ENCODE results near the gene ARID5A. TPM values are rescaled to one million over a fixed set of nuclear protein-coding genes. Genes with fewer than 3 reads are reported as not detected.

The ARID5A gene
- total and polyA plus RNA-seq, 4 donors, result 12.5 to 61.9 (median 28.4) TPM

- peaks cover 0 to 2% (median 0%) of the 10 kb centered on the region in 4 donors for H3K9me3 ChIP-seq (ENCODE audit: control insufficient read depth in 4 of 4, insufficient read depth in 3 of 4, low read length in 3 of 4)
- peaks cover 30 to 43% (median 31%) of the 10 kb centered on the region in 4 donors for H3K36me3 ChIP-seq (ENCODE audit: control insufficient read depth in 4 of 4, insufficient read depth in 4 of 4, low read length in 4 of 4)
- WGBS, 2 donors, result 66 to 86% methylated on average over 2 of the region's 2 CpGs
- no peak for ATAC-seq (ENCODE audit: insufficient read depth, low FRiP score)
- H3K9ac ChIP-seq (ENCODE audit: insufficient read depth in 1 of 2, low read length in 2 of 2), result no peak overlapping the region
- peaks cover 0 to 2% (median 0%) of the 10 kb centered on the region in 5 donors for H3K4me1 ChIP-seq (ENCODE audit: control insufficient read depth in 5 of 5, insufficient read depth in 5 of 5, low read length in 5 of 5)
- no peaks in the 10 kb centered on the region for H3K27me3 ChIP-seq (ENCODE audit: control insufficient read depth in 3 of 3, insufficient read depth in 3 of 3, low read length in 2 of 3)
- TF ChIP-seq, protein P1, sequence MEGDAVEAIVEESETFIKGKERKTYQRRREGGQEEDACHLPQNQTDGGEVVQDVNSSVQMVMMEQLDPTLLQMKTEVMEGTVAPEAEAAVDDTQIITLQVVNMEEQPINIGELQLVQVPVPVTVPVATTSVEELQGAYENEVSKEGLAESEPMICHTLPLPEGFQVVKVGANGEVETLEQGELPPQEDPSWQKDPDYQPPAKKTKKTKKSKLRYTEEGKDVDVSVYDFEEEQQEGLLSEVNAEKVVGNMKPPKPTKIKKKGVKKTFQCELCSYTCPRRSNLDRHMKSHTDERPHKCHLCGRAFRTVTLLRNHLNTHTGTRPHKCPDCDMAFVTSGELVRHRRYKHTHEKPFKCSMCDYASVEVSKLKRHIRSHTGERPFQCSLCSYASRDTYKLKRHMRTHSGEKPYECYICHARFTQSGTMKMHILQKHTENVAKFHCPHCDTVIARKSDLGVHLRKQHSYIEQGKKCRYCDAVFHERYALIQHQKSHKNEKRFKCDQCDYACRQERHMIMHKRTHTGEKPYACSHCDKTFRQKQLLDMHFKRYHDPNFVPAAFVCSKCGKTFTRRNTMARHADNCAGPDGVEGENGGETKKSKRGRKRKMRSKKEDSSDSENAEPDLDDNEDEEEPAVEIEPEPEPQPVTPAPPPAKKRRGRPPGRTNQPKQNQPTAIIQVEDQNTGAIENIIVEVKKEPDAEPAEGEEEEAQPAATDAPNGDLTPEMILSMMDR (IDR thresholded peaks at IDR 0.05; ENCODE audit: control extremely low read depth, extremely low read depth), result no peak
- H3K4me3 ChIP-seq, result no peak overlapping the region
- no peak overlapping the region for H3K27ac ChIP-seq (ENCODE audit: low read depth in 1 of 2, low read length in 1 of 2)
- no peak for DNase-seq
Observed at GRCh38 chr2:96591054-96591453, 54.5 kb downstream of the ARID5A start.

GRCh38 chr2:96591494-96591893 lies 54.9 kb downstream of the ARID5A start:
- Histone ChIP-seq H3K4me3 (no peak overlapping the region), H3K36me3 (ENCODE audit: control insufficient read depth in 4 of 4, insufficient read depth in 4 of 4, low read length in 4 of 4) (peaks cover 30 to 43% (median 35%) of the 10 kb centered on the region in 4 donors), H3K9ac (ENCODE audit: insufficient read depth in 1 of 2, low read length in 2 of 2) (no peak overlapping the region), H3K4me1 (ENCODE audit: control insufficient read depth in 5 of 5, insufficient read depth in 5 of 5, low read length in 5 of 5) (peaks cover 0 to 2% (median 0%) of the 10 kb centered on the region in 5 donors), H3K27me3 (ENCODE audit: control insufficient read depth in 3 of 3, insufficient read depth in 3 of 3, low read length in 2 of 3) (no peaks in the 10 kb centered on the region), H3K27ac (ENCODE audit: low read depth in 1 of 2, low read length in 1 of 2) (no peak overlapping the region), H3K9me3 (ENCODE audit: control insufficient read depth in 4 of 4, insufficient read depth in 3 of 4, low read length in 3 of 4) (peaks cover 0 to 2% (median 0%) of the 10 kb centered on the region in 4 donors)
- 92 to 99% methylated on average over 3 of the region's 3 CpGs for WGBS, 2 donors
- TF ChIP-seq, protein P1 (IDR thresholded peaks at IDR 0.05; ENCODE audit: control extremely low read depth, extremely low read depth), result no peak
- DNase-seq (no peak), ATAC-seq (ENCODE audit: insufficient read depth, low FRiP score) (no peak)

DNA sequence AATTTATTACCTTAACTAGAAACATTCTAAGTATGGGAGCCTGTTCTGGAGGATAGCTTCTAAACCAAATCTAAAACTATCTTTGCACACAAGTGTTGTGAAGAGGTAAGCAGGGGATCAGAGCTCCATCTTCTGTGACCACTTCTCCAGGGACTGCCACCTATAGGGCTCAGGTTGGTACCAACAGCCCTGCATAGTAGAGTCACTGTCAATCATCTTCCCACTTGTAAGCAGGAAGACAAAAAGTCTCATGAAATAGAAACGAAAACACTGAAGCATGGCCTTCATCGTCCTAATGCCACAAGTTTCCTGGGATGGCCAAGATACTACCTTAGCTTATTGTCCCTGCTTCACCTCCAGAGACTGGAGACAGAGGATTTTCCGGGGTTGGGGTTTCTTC lies 57.7 kb downstream of the ARID5A start:
- no peak for DNase-seq
- TF ChIP-seq, protein P1 (IDR thresholded peaks at IDR 0.05; ENCODE audit: control extremely low read depth, extremely low read depth), result no peak
- no peak overlapping the region for H3K4me3 ChIP-seq
- H3K27me3 ChIP-seq (ENCODE audit: control insufficient read depth in 3 of 3, insufficient read depth in 3 of 3, low read length in 2 of 3), result no peaks in the 10 kb centered on the region
- WGBS, 2 donors, result 50 to 64% methylated on average over 3 of the region's 3 CpGs
- no peaks in the 10 kb centered on the region for H3K9me3 ChIP-seq (ENCODE audit: control insufficient read depth in 4 of 4, insufficient read depth in 3 of 4, low read length in 3 of 4)
- ATAC-seq (ENCODE audit: insufficient read depth, low FRiP score), result no peak
- H3K9ac ChIP-seq (ENCODE audit: insufficient read depth in 1 of 2, low read length in 2 of 2), result no peak overlapping the region
- no peak overlapping the region for H3K27ac ChIP-seq (ENCODE audit: low read depth in 1 of 2, low read length in 1 of 2)
- peaks cover 35 to 44% (median 38%) of the 10 kb centered on the region in 4 donors for H3K36me3 ChIP-seq (ENCODE audit: control insufficient read depth in 4 of 4, insufficient read depth in 4 of 4, low read length in 4 of 4)
- peaks cover 0 to 3% (median 0%) of the 10 kb centered on the region in 5 donors for H3K4me1 ChIP-seq (ENCODE audit: control insufficient read depth in 5 of 5, insufficient read depth in 5 of 5, low read length in 5 of 5)

DNA sequence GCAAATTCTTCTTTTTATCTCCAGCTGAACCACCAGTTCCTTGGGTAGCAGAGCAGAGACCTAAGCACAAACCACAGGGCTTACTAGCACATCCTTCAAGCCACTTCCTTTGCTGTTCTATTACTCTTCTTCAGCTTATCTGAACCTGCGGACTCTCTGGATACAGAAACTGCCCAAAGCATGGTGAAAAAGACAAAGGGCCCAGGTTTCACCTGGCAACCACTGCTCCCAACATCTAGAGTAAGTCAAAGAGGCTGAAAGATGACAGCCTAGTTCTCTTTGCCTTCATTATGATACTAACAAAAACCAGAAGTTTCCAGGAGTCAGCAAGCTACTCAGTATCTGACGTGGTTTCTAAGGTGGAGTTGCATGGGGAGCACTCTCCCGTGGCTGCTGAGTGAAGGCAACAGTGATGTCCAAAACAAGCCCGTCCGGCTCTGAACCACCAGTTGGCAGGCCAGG lies 58.2 kb downstream of the ARID5A start:
- no peak overlapping the region for H3K4me3 ChIP-seq
- no peak for DNase-seq
- no peak for ATAC-seq (ENCODE audit: insufficient read depth, low FRiP score)
- no peaks in the 10 kb centered on the region for H3K9me3 ChIP-seq (ENCODE audit: control insufficient read depth in 4 of 4, insufficient read depth in 3 of 4, low read length in 3 of 4)
- WGBS, 2 donors, result 75 to 81% methylated on average over 5 of the region's 5 CpGs
- H3K4me1 ChIP-seq (ENCODE audit: control insufficient read depth in 5 of 5, insufficient read depth in 5 of 5, low read length in 5 of 5), result peaks cover 0 to 3% (median 0%) of the 10 kb centered on the region in 5 donors
- H3K27me3 ChIP-seq (ENCODE audit: control insufficient read depth in 3 of 3, insufficient read depth in 3 of 3, low read length in 2 of 3), result no peaks in the 10 kb centered on the region
- H3K9ac ChIP-seq (ENCODE audit: insufficient read depth in 1 of 2, low read length in 2 of 2), result no peak overlapping the region
- TF ChIP-seq, protein P1 (IDR thresholded peaks at IDR 0.05; ENCODE audit: control extremely low read depth, extremely low read depth), result no peak
- H3K27ac ChIP-seq (ENCODE audit: low read depth in 1 of 2, low read length in 1 of 2), result no peak overlapping the region
- H3K36me3 ChIP-seq (ENCODE audit: control insufficient read depth in 4 of 4, insufficient read depth in 4 of 4, low read length in 4 of 4), result peaks cover 35 to 43% (median 39%) of the 10 kb centered on the region in 4 donors
